PFSK-1 (cell line): Measurements from ENCODE around the gene IL12RB1.

Source experiments
- FOXP2 ChIP-seq: optimal IDR thresholded peaks from 2 replicates; pipeline ENCODE3; 2011; ENCODE audit warnings: borderline replicate concordance, control low read depth, inconsistent platforms; ENCODE audit not compliant: insufficient read depth; ENCODE audit errors: extremely low read length, extremely low read depth
- POLR2AphosphoS5 ChIP-seq: IDR thresholded peaks from 2 replicates; pipeline ENCODE4 v1.6.1; 2012; ENCODE audit warnings: low read depth, mild to moderate bottlenecking, control low read depth, low read length, moderate library complexity
- SIN3A ChIP-seq: IDR thresholded peaks from 2 replicates; pipeline ENCODE4 v1.6.1; 2012; ENCODE audit warnings: mild to moderate bottlenecking, low read length, moderate library complexity, borderline replicate concordance; ENCODE audit not compliant: insufficient read depth
- TAF1 ChIP-seq: IDR thresholded peaks from 2 replicates; pipeline ENCODE4 v1.6.1; 2012; ENCODE audit warnings: low read length, control low read depth, borderline replicate concordance; ENCODE audit not compliant: insufficient read depth
- TF ChIP-seq, protein P1 (sequence below), 2 experiments: IDR thresholded peaks; 2 replicates each; pipeline versions ENCODE4 v1.6.1 to v1.8.0; 2011 to 2012; ENCODE audit warnings: low read depth in 2 of 2, low read length in 2 of 2, control low read depth in 1 of 2, inconsistent platforms in 1 of 2, mild to moderate bottlenecking in 1 of 2, moderate library complexity in 1 of 2; ENCODE audit not compliant: insufficient read depth in 1 of 2

Gene IL12RB1

DNA sequence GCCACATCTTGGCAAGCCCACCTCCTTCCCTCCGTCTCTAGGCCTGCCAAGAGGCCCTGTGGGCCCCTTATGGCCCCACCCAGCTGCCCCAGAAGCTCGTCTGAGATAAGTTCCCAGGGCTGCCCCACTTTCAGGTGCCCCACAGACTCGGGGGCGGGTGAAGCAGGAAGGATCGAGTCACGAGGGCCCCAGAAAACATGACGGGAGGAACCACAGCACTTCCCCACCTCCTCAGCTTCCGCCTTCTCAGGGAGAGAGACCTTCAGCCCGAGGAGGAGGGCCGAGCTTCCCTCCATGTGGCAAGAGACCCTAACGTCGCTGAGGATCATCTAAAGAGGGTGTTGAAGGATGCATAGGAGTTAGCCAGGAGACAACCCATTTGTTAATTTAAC lies 4.5 kb upstream of the IL12RB1 start:
- no peak for TF ChIP-seq SIN3A

DNA sequence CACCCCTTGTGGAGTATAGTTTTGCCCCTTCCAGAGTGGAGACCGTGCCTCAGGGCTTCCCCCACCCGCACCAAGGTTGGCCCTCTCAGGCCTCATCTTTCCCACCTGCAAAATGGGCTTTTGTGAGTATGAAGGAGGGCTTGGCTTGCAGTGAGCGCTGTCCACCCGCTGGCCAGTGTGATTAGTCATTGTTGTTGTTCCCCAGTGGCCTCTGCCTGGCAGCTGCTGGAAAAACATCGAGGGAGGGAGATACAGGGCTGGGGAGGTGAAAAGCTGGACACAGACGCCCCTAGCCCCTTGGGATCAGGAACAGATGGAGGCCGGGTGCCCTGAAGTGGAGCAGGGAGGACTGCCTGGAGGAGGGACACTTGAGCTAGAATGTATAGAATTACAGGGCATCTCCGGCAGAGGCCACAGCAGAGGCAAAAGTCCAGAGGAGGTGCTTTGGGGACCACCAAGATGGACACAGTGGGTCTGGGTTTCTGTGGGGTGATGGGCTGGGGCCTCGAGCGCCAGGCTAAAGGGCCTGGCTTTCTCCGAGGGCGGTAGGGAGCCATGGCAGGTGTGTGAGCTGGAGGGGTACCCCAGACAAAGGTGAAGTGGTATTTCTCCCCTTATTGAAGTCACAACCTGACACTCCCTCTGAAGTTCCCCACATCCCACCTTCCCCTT lies 3.9 kb upstream of the IL12RB1 start:
- TF ChIP-seq, protein P1, sequence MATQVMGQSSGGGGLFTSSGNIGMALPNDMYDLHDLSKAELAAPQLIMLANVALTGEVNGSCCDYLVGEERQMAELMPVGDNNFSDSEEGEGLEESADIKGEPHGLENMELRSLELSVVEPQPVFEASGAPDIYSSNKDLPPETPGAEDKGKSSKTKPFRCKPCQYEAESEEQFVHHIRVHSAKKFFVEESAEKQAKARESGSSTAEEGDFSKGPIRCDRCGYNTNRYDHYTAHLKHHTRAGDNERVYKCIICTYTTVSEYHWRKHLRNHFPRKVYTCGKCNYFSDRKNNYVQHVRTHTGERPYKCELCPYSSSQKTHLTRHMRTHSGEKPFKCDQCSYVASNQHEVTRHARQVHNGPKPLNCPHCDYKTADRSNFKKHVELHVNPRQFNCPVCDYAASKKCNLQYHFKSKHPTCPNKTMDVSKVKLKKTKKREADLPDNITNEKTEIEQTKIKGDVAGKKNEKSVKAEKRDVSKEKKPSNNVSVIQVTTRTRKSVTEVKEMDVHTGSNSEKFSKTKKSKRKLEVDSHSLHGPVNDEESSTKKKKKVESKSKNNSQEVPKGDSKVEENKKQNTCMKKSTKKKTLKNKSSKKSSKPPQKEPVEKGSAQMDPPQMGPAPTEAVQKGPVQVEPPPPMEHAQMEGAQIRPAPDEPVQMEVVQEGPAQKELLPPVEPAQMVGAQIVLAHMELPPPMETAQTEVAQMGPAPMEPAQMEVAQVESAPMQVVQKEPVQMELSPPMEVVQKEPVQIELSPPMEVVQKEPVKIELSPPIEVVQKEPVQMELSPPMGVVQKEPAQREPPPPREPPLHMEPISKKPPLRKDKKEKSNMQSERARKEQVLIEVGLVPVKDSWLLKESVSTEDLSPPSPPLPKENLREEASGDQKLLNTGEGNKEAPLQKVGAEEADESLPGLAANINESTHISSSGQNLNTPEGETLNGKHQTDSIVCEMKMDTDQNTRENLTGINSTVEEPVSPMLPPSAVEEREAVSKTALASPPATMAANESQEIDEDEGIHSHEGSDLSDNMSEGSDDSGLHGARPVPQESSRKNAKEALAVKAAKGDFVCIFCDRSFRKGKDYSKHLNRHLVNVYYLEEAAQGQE (IDR thresholded peaks at IDR 0.05; ENCODE audit: insufficient read depth in 1 of 2, low read depth in 2 of 2, low read length in 2 of 2): 0 out of 4 replicates have a peak, but pooled peaks have one; percentile 45 to 61
- TF ChIP-seq FOXP2: no peak

DNA sequence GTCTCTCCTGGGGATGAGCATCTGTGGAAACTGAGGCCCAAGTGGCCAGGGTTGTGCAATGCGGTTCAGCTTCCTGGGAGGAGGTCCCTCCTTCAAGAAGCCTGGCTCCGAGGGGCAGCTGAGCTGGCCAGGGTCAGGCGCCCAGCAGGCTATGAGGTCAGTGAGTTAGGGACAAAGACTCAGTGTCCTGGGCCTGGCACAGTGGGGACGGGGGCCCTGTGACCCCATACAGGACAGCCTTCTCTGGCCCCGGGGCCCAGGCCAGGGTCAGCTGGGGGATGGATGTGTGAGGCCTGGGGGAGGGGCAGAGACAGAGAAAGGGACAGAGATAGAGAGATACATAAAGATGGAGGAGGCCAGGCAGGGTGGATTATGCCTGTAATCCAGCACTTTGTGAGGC lies 3.0 kb upstream of the IL12RB1 start:
- TF ChIP-seq, protein P1 (IDR thresholded peaks at IDR 0.05; ENCODE audit: insufficient read depth in 1 of 2, low read depth in 2 of 2, low read length in 2 of 2): no peak
- no peak for TF ChIP-seq SIN3A
- TF ChIP-seq FOXP2: no peak
- no peak for TF ChIP-seq TAF1
- TF ChIP-seq POLR2AphosphoS5: no peak

DNA sequence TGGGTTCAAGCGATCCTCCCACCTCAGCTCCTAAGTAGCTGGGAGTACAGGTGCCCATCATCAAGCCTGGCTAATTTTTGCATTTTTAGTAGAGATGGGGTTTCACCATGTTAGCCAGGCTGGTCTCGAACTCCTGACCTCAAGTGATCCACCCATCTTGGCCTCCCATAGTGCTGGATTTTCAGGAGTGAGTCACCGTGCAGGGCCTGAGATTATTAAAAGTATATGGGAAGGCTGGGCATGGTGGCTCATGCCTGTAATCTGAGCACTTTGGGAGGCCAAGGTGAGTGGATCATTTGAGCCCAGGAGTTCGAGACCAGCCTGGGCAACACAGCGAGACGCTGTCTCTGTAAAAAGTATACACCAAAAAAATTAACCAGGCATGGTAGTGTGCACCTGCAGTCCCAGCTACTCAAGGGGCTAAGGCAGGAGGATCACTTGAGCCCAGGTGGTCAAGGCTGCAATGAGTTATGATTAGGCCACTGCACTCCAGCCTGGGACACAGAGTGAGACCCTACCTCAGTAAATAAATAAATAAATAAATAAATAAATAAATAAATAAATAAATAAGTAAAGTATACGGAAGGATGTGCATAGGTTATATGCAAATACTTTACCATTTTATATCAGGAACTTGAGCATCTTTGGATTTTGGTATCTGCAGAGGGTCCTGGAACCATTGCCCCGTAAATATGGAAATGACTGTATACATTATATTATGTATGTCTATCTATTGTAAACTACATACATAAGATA lies 854 bp downstream of the IL12RB1 start:
- no peak for TF ChIP-seq POLR2AphosphoS5
- TF ChIP-seq FOXP2: no peak
- TF ChIP-seq, protein P1 (IDR thresholded peaks at IDR 0.05; ENCODE audit: insufficient read depth in 1 of 2, low read depth in 2 of 2, low read length in 2 of 2): no peak
- TF ChIP-seq SIN3A: no peak
- no peak for TF ChIP-seq TAF1

DNA sequence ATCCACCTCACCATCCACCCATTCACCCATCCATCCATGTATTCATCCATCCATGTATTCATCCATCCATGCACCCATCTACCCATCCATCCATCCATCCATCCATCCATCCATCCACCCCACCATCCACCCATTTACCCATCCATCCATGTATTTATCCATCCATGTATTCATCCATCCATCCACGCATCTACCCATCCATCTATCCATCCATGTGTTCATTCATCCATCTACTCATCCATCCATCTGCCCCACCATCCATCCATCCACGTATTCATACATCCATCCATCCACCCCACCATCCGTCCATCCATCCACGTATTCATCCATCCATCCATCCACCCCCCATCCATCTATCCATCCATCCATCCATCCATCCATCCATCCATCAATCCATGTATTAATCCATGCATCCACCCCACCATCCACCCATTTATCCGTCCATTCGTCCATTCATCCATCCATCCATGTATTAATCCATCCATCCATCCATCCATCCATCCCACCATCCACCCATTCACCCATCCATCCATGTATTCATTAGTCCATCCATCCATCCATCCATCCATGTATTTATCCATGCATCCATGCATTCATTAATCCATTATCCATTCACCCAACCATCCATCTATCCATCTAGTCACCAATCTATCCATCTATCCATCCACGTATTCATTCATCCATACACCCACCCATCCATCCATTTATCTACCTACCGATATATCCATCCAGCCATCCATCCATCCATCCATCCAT lies 2.6 kb downstream of the IL12RB1 start:
- TF ChIP-seq FOXP2 (no peak), SIN3A (no peak), POLR2AphosphoS5 (no peak), TAF1 (no peak)
- TF ChIP-seq, protein P1 (IDR thresholded peaks at IDR 0.05; ENCODE audit: insufficient read depth in 1 of 2, low read depth in 2 of 2, low read length in 2 of 2): no peak
